Muscle of back (tissue), 13 donors: Measurements from ENCODE around the gene AHR. TPM values are rescaled to one million over a fixed set of nuclear protein-coding genes. Genes with fewer than 3 reads are reported as not detected.
A peak's percentile ranks its signal among the peaks of the same experiment; 100 is the strongest.

Experiments used
- DNase-seq, 3 donors: peaks; one replicate each; pipeline versions ENCODE4 v3.0.0 to v3.0.0-alpha.2; 2013
- long read RNA-seq, 9 donors: transcript quantifications; one replicate each; lab custom pipeline, GENCODE V29; 2026
- polyA plus RNA-seq, 10 donors: library from polyadenylated mRNA; unstranded; fragments of 120-200 nt; gene quantifications; one replicate each; pipeline ENCODE4 v1.2.1, GENCODE V29; 2013; ENCODE audit not compliant: insufficient read length in 10 of 10

The AHR gene
- polyA plus RNA-seq, result 10 to 100 TPM; 18.0 to 46.7 (median 28.9) TPM
- long read RNA-seq, donor 1, full-length matches to known transcripts, result 2 of 8 reads
- long read RNA-seq, donor 1, partial matches to known transcripts, result 6 of 8 reads
- long read RNA-seq, donor 1, other reads (novel, unspliced or antisense), result 0 of 8 reads
- long read RNA-seq, donor 2, full-length matches to known transcripts, result 1 of 9 reads
- long read RNA-seq, donor 2, partial matches to known transcripts, result 8 of 9 reads
- long read RNA-seq, donor 2, other reads (novel, unspliced or antisense), result 0 of 9 reads
- long read RNA-seq, donor 3, result 0 reads
- long read RNA-seq, donor 4, result 0 reads
- long read RNA-seq, donor 5, result 0 reads
- long read RNA-seq, donor 6, partial matches to known transcripts, result 10 of 16 reads
- long read RNA-seq, donor 6, other reads (novel, unspliced or antisense), result 5 of 16 reads
- long read RNA-seq, donor 7, result 0 reads
- long read RNA-seq, donor 8, full-length matches to known transcripts, result 3 of 3 reads
- long read RNA-seq, donor 8, partial matches to known transcripts, result 0 of 3 reads
- long read RNA-seq, donor 8, other reads (novel, unspliced or antisense), result 0 of 3 reads
- long read RNA-seq, donor 9, result 0 reads

- peak; percentile 87 to 91 (median 88) for DNase-seq
These were observed at the start of gene AHR for GRCh38 chr7:17298102-17298839. AHR (plus strand) TSS chr7:17298652; CDS start chr7:17299265, 613 bp downstream.

DNA sequence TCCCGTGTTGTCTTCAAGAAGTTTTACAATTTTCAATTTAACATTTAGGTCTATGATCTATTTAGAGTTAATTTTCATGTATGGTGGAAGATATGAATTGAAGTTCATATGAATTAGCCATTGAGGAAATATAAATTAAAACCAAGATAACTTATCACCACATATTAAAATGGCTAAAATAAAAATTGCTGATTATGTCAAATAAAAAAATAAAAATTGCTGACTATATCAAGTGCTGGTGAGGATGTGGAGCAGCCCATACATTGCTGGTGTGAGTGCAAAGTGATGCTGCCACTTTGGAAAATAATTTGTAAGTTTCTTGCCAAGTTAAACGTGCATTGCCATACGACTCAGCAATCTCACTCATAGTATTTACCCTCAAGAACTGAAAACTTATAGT is 44.6 kb upstream of the AHR start:
- no peak for DNase-seq

DNA sequence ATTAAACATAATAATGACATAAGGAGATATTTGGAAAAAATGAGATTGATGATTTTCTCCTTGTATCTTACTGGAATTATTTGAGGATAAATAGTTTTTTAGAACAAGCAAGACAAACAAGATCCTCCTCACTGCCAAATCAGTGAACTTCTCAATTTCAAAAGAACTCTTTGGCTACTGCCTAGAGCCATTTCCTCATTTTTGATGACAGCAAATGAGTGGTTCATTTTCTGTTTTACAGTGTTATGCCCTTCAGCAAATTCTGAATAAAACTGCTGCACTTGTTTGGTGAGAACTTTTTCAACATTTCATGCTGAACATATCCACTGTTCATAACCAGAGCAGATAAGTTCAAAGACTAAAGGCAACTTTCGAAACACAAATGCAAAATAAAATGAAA is 42.5 kb upstream of the AHR start:
- DNase-seq, result no peak

- DNase-seq, result no peak
These were observed 42.1 kb upstream of the AHR start for GRCh38 chr7:17256375-17256774.

GRCh38 chr7:17266565-17266964 is 31.9 kb upstream of the AHR start:
- DNase-seq, result no peak

DNA sequence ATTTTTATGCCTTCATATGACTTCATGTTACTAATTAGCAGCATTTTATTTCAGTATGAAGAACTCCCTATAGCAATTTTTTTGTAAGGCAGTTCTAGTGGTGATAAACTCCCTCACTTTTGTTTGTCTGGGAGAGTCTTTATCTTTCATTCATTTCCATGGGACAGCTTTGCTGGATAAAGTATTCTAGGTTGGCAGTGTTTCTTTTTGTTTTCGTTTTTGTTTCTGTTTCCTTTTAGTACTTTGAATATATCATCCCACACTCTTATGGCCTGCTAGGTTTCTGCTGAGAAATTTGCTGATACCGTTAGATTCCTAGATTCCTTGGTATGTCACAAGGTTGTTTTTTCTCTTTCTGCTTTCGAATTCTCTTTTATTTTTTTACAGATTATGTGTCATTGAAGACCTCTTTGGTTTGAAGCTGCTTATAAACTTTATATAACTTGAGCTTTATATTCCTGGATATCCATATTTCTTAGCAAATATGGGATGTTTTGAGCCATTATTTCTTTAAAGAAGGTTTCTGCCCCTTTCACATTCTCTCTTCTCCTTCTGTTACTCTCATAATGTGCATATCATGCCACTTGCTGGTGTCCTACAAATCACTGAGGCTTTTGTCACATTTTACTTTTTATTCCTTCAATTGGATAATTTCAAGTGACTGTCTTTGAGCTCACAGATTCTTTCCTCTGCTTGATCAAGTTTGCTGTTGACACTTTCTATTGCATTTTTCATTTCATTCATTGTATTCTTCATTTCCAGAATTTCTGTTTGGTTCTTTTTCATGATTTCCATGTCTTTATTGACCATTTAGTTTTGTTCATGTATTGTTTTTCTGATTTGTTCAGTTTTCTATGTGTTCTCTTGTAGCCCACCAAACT is 28.9 kb upstream of the AHR start:
- DNase-seq, result no peak

- no peak for DNase-seq
These were observed 23.8 kb upstream of the AHR start for GRCh38 chr7:17274551-17275245.

GRCh38 chr7:17275749-17276671 is 22.4 kb upstream of the AHR start:
- peak; percentile 64 to 88 (median 77) for DNase-seq

- peak in 2 of 3 donors; percentile 27 to 47 for DNase-seq
These were observed 19.4 kb upstream of the AHR start for GRCh38 chr7:17279061-17279460.

GRCh38 chr7:17289074-17289645 is 9.3 kb upstream of the AHR start:
- peak; percentile 64 to 82 (median 69) for DNase-seq

DNA sequence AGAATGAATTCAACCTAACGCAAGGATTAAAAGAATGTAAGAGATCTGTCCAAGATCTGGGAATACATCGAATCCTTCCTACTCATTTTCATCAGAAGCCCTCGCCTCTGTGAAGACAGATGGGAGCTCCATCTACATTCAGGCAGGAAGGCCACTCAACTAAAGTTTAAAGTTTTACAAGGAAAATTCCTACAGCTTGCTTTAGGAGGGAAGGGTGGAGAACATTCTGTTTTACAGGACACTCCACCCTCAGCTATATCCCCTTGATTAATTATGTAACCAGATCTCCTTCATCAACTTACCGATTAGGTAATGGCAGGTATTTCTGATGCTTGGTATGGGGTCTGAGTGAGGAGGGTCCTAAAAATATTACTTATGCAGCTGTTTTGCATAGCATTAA is 5.6 kb upstream of the AHR start:
- no peak for DNase-seq

DNA sequence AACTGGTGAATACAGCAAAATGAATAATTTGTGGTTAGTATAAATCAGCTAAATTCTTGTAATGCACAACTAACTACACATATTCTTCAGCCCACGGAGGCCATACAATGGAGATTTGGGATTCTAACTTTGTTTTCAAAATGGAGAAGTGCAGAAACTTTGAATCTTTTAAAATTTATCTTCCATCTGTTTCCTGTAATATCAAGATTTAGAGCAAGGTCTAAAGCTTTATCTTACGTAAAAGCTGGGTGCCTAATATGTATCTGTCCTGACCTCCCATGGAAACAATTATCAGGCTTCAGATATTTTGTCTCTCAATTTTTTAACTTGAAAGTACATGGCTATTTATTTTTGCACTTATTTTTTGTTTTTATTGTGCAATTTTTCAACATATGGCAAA is 5.0 kb upstream of the AHR start:
- DNase-seq, result no peak

DNA sequence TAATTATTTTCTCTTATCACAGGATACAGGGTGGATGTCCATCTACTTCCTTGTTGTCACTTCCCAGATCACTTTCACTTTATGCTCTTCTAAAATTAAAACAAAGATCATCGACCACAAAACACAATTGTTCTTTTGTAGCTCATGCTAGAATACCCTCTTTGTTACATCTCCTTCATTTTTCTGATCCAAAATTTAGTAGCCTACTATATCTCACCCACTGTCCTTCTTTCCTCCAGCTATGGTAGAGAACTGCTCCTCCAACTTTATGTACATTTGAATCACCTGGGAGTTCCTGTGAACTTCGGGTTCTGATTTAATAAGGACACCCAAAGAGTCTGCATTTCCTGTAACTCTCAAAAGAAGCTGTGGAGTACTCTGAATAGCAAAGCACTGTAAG is 1.2 kb upstream of the AHR start:
- no peak for DNase-seq

GRCh38 chr7:17298840-17299482 is 509 bp downstream of the AHR start:
- DNase-seq, result peak in 1 of 3 donors; percentile 67

- DNase-seq, result peak in 1 of 3 donors; percentile 74
These were observed 1.1 kb downstream of the AHR start for GRCh38 chr7:17299483-17299991.

GRCh38 chr7:17300012-17300411 is 1.6 kb downstream of the AHR start:
- DNase-seq, result no peak

GRCh38 chr7:17300437-17300836 is 2.0 kb downstream of the AHR start:
- no peak for DNase-seq
